ENCODE measurements around the gene RPP14.
A peak's percentile ranks its signal among the peaks of the same experiment; 100 is the strongest.
"Not testable (repeated sequence)": the region's sequence is repeated elsewhere in the genome, so short reads cannot be mapped to it uniquely, and the experiment has no call there.

Gene RPP14

DNA sequence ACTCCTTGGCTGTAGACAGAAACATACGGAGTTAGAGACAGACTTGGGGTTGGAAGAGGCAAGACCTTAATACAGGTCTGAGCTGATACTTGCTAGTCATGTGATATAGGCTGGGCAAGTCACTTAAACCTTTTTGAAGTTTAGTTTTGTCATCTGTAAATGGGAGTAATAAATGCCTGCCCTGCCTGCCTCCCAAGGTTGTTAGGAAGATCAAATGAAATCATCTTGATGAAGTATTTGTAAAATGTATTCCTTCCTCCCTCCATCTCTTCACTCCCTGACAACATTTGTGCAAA lies 29.6 kb downstream of the RPP14 start:
- peak overlapping the region; percentile 8; the same call in 1 of the 2 replicates for H3K4me3 ChIP-seq (ENCODE audit: control insufficient read depth, low read depth, low read length)
- TF ChIP-seq, protein P1, sequence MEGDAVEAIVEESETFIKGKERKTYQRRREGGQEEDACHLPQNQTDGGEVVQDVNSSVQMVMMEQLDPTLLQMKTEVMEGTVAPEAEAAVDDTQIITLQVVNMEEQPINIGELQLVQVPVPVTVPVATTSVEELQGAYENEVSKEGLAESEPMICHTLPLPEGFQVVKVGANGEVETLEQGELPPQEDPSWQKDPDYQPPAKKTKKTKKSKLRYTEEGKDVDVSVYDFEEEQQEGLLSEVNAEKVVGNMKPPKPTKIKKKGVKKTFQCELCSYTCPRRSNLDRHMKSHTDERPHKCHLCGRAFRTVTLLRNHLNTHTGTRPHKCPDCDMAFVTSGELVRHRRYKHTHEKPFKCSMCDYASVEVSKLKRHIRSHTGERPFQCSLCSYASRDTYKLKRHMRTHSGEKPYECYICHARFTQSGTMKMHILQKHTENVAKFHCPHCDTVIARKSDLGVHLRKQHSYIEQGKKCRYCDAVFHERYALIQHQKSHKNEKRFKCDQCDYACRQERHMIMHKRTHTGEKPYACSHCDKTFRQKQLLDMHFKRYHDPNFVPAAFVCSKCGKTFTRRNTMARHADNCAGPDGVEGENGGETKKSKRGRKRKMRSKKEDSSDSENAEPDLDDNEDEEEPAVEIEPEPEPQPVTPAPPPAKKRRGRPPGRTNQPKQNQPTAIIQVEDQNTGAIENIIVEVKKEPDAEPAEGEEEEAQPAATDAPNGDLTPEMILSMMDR (IDR thresholded peaks at IDR 0.05; ENCODE audit: control insufficient read depth, insufficient read depth, low read depth, low read length, missing control alignments): no peak
- DNase-seq (ENCODE audit: low read depth): no peak

DNA sequence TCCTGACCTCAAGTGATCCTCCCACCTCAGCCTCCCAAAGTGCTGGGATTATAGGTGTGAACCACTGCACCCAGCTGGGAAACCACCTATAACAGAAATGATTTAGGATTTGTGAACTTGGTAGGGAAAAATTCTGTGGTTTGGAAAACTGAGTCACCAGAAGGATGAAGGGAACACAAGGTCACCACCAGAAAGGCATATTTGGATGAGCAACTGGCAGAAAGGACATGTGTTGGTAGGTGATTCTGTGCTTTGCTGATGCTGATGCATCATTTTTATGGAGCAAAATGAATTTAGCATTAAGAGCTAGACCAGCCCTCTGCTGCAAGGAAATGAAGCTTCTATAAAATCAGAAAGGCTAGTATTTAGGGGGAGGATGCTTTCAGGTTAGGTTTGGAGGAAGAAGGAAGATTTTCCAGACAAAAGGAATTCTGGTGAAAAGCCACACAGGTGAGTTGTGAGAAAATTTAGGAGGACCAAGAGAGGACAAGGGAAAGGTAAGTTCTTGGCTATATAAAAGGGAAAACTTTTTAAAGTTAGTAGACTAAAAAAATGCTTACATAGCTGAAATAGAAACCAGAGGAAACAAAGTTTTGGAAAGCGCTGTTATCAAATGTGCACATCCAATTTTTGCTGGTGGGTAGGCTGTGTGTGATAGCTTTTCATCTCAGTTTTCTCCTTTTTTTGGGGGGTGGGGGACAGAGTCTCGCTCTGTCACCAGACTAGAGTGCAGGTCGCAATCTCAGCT lies 30.3 kb downstream of the RPP14 start:
- TF ChIP-seq, protein P1 (IDR thresholded peaks at IDR 0.05; ENCODE audit: control insufficient read depth, insufficient read depth, low read depth, low read length, missing control alignments): no peak
- no peak overlapping the region for H3K4me3 ChIP-seq (ENCODE audit: control insufficient read depth, low read depth, low read length)
- DNase-seq (ENCODE audit: low read depth): peak; percentile 69

DNA sequence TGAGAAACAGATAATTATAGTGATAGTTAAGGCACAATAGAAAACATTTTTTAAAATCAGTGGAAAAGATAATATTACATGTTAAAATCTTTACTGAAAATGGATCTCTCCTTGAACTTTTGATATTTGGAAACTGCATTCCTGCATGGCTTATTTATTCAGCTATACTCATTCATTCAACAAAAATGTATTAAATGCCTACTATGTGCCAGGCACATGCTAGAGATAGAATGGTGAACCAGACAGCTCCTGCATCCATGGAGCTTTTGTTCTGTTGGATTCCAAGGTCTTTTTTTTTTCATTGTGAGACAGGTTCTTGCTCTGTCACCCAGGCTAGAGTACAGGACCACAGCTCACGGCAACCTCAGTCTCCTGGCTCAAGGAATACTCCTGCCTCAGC lies 31.1 kb downstream of the RPP14 start:
- TF ChIP-seq, protein P1 (IDR thresholded peaks at IDR 0.05; ENCODE audit: control insufficient read depth, insufficient read depth, low read depth, low read length, missing control alignments): no peak
- no peak overlapping the region for H3K4me3 ChIP-seq (ENCODE audit: control insufficient read depth, low read depth, low read length)
- DNase-seq (ENCODE audit: low read depth): no peak

- not testable (repeated sequence) for H3K4me3 ChIP-seq (ENCODE audit: control insufficient read depth, low read depth, low read length); DNase-seq (ENCODE audit: low read depth)
Observed at GRCh38 chr3:58339146-58339545, 33.1 kb downstream of the RPP14 start.

DNA sequence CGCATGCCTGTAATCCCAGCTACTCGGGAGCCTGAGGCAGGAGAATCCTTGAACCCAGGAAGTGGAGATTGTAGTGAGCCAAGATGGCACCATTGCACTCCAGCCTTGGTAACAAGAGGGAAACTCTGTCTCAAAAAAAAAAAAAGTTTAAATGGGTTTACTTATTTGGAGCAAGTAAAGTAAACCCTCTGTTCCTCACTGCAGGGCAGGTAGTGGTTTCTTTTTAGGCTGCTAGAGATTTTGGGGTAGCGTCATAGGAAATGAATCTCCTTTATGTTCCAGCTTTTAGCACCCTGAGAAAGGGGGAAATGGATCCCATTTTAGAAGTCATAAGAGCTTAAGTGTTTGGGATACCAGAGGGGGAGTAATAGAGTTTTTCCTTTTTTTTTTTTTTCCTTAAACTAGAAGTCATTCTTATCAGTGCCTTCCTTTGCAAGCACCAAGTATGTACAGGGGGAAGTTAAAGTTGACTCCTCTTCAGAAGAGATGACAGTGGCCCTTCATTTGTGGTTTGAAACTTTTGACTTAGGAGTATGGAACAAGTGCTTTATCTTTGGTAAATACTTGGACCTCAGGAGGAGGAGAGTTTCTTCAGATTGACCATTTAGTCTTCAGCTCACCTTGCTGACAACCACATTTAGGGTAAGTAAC lies 34.7 kb downstream of the RPP14 start:
- DNase-seq (ENCODE audit: low read depth): no peak
- H3K4me3 ChIP-seq (ENCODE audit: control insufficient read depth, low read depth, low read length): no peak overlapping the region
- TF ChIP-seq, protein P1 (IDR thresholded peaks at IDR 0.05; ENCODE audit: control insufficient read depth, insufficient read depth, low read depth, low read length, missing control alignments): no peak

DNA sequence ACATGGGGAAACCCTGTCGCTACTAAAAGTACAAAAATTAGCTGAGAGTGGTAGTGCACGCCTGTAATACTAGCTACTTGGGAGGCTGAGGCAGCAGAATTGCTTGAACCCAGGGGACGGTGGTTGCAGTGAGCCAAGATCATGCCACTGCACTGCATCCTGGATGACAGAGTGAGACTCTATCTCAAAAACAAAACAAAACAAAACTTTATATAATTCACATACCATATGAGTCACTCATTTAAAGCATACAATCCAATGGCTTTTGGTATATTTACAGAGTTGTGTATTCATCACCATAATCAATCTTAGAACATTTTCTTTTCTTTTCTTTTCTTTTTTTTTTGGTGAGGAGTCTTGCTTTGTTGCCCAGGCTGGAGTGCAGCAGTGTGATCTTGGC lies 35.3 kb downstream of the RPP14 start:
- H3K4me3 ChIP-seq (ENCODE audit: control insufficient read depth, low read depth, low read length): no peak overlapping the region
- no peak for DNase-seq (ENCODE audit: low read depth)
- TF ChIP-seq, protein P1 (IDR thresholded peaks at IDR 0.05; ENCODE audit: control insufficient read depth, insufficient read depth, low read depth, low read length, missing control alignments): no peak

GRCh38 chr3:58342676-58343075 lies 36.6 kb downstream of the RPP14 start:
- TF ChIP-seq, protein P1 (IDR thresholded peaks at IDR 0.05; ENCODE audit: control insufficient read depth, insufficient read depth, low read depth, low read length, missing control alignments): no peak
- H3K4me3 ChIP-seq (ENCODE audit: control insufficient read depth, low read depth, low read length): no peak overlapping the region
- no peak for DNase-seq (ENCODE audit: low read depth)
